IMR-90 (cell line): Measurements from ENCODE around the gene FAM149A. TPM values are rescaled to one million over a fixed set of nuclear protein-coding genes. Genes with fewer than 3 reads are reported as not detected.

ENCODE experiments used
- ATAC-seq: fragments of 200-7000 bp; cut with Tn5 transposase; 2 replicates; pipeline ENCODE4 v1.9.1; 2020; ENCODE audit warnings: low read depth, mild to moderate bottlenecking, moderate library complexity
- BruUV-seq: library from RNA; stranded (reverse); fragments of 400-500 nt; replicated peaks from 2 replicates; lab custom pipeline; 2021; lab: Mats Ljungman, UMichigan
- CTCF ChIA-PET: fragments of 300-600 bp; formaldehyde crosslinking; extraction: SDS; loops from one replicate; lab custom pipeline; 2021; ENCODE audit warnings: antibody characterized with exemption; lab: Yijun Ruan, JAX
- POLR2A ChIA-PET: fragments of 300-600 bp; sonication (Branson Sonifier 250); formaldehyde crosslinking; loops from one replicate; lab custom pipeline; 2022; ENCODE audit warnings: antibody characterized with exemption; ENCODE audit not compliant: unreplicated experiment; lab: Charles Lee
- DNase-seq: peaks from one replicate; pipeline ENCODE4 v3.0.0; 2013
- H2AFZ ChIP-seq: replicated peaks from 2 replicates; pipeline ENCODE3; 2013; ENCODE audit warnings: low read length, mild to moderate bottlenecking; ENCODE audit not compliant: poor library complexity
- H2AK5ac ChIP-seq: 2 replicates; pipeline ENCODE4 v1.6.1; 2013; ENCODE audit warnings: low read depth, low read length, inconsistent platforms
- H2AK9ac ChIP-seq: replicated peaks from 2 replicates; pipeline ENCODE3; 2013; ENCODE audit warnings: mild to moderate bottlenecking, low read depth, low read length, moderate library complexity; ENCODE audit not compliant: poor library complexity
- H2BK120ac ChIP-seq: 2 replicates; pipeline ENCODE4 v1.6.1; 2013; ENCODE audit warnings: low read depth, low read length, inconsistent platforms
- H2BK15ac ChIP-seq: 3 replicates; pipeline ENCODE4 v1.6.1; 2013; ENCODE audit warnings: low read depth, low read length, inconsistent platforms
- H2BK20ac ChIP-seq: 2 replicates; pipeline ENCODE4 v1.6.1; 2013; ENCODE audit warnings: low read depth, mild to moderate bottlenecking, inconsistent platforms, low read length, moderate library complexity
- H2BK5ac ChIP-seq: 2 replicates; pipeline ENCODE4 v1.6.1; 2013; ENCODE audit warnings: mild to moderate bottlenecking, low read depth, low read length, inconsistent platforms; ENCODE audit not compliant: poor library complexity, severe bottlenecking
- H3K14ac ChIP-seq: replicated peaks from 2 replicates; pipeline ENCODE4 v1.6.1; 2013; ENCODE audit warnings: low read depth, low read length, inconsistent platforms
- H3K18ac ChIP-seq: 2 replicates; pipeline ENCODE4 v1.6.1; 2013; ENCODE audit warnings: low read depth, low read length, control low read depth
- H3K23ac ChIP-seq: 2 replicates; pipeline ENCODE4 v1.6.1; 2013; ENCODE audit warnings: low read depth, low read length, inconsistent platforms
- H3K27ac ChIP-seq: 2 replicates; pipeline ENCODE4 v1.5.1; 2013; ENCODE audit warnings: mild to moderate bottlenecking, control low read depth, low read length; ENCODE audit not compliant: insufficient read depth
- H3K27me3 ChIP-seq: 2 replicates; pipeline ENCODE4 v1.6.1; 2013; ENCODE audit warnings: low read length; ENCODE audit not compliant: control insufficient read depth, insufficient read depth
- H3K36me3 ChIP-seq: 2 replicates; pipeline ENCODE4 v1.6.1; 2013; ENCODE audit warnings: low read length, mixed read lengths; ENCODE audit not compliant: control insufficient read depth, insufficient read depth
- H3K4ac ChIP-seq: 2 replicates; pipeline ENCODE4 v1.6.1; 2013; ENCODE audit warnings: low read depth, low read length, inconsistent platforms
- H3K4me1 ChIP-seq: 2 replicates; pipeline ENCODE4 v1.6.1; 2013; ENCODE audit warnings: low read length, mixed read lengths; ENCODE audit not compliant: control insufficient read depth, insufficient read depth
- H3K4me2 ChIP-seq: 2 replicates; pipeline ENCODE4 v1.6.1; 2013; ENCODE audit warnings: low read depth, mild to moderate bottlenecking, control low read depth, low read length, moderate library complexity
- H3K4me3 ChIP-seq: 2 replicates; pipeline ENCODE4 v1.5.1; 2013; ENCODE audit warnings: low read depth, mild to moderate bottlenecking, control low read depth, low read length, moderate library complexity; ENCODE audit not compliant: insufficient read depth
- H3K56ac ChIP-seq: 2 replicates; pipeline ENCODE4 v1.6.1; 2013; ENCODE audit warnings: low read length, inconsistent platforms; ENCODE audit not compliant: insufficient read depth; ENCODE audit errors: extremely low read depth
- H3K79me1 ChIP-seq, 2 experiments: 2 replicates each; pipeline ENCODE4 v1.6.1; 2013; ENCODE audit warnings: low read length in 2 of 2, inconsistent platforms in 1 of 2, low read depth in 1 of 2
- H3K9ac ChIP-seq: 2 replicates; pipeline ENCODE4 v1.6.1; 2013; ENCODE audit warnings: low read depth, low read length, control low read depth
- H3K9me1 ChIP-seq: 2 replicates; pipeline ENCODE4 v1.6.1; 2013; ENCODE audit warnings: low read length, inconsistent platforms; ENCODE audit not compliant: insufficient read depth
- H3K9me3 ChIP-seq: 2 replicates; pipeline ENCODE4 v1.6.1; 2013; ENCODE audit warnings: low read length; ENCODE audit not compliant: control insufficient read depth, insufficient read depth
- H4K20me1 ChIP-seq: 2 replicates; pipeline ENCODE4 v1.6.1; 2013; ENCODE audit warnings: low read length, inconsistent platforms; ENCODE audit not compliant: insufficient read depth
- H4K5ac ChIP-seq: 2 replicates; pipeline ENCODE4 v1.6.1; 2013; ENCODE audit warnings: mild to moderate bottlenecking, low read depth, low read length, control low read depth
- H4K8ac ChIP-seq, 2 experiments: 2 replicates each; pipeline ENCODE4 v1.6.1; 2013; ENCODE audit warnings: low read depth in 2 of 2, low read length in 2 of 2, control low read depth in 1 of 2, inconsistent platforms in 1 of 2
- H4K91ac ChIP-seq: 2 replicates; pipeline ENCODE4 v1.6.1; 2013; ENCODE audit warnings: low read depth, low read length, inconsistent platforms; ENCODE audit not compliant: insufficient read depth
- BHLHE40 ChIP-seq: fragments of 150-350 bp; IDR thresholded peaks from 2 replicates; pipeline ENCODE4 v1.6.1; 2016; ENCODE audit warnings: mild to moderate bottlenecking, low read depth, low read length
- CEBPB ChIP-seq: IDR thresholded peaks from 2 replicates; pipeline ENCODE4 v1.6.1; 2012; ENCODE audit warnings: low read depth, low read length, improper control_type of control experiment
- CHD1 ChIP-seq: IDR thresholded peaks from 2 replicates; pipeline ENCODE4 v1.6.1; 2012; ENCODE audit warnings: low read depth, low read length, improper control_type of control experiment
- CTCF ChIP-seq: conservative IDR thresholded peaks from 2 replicates; pipeline ENCODE4 v1.5.1; 2012; ENCODE audit warnings: mild to moderate bottlenecking, low read depth, low read length, improper control_type of control experiment
- ELK1 ChIP-seq: fragments of 150-350 bp; IDR thresholded peaks from 2 replicates; pipeline ENCODE4 v1.6.1; 2016; ENCODE audit warnings: low read depth, mild to moderate bottlenecking, low read length, moderate library complexity, borderline replicate concordance
- FOS ChIP-seq: fragments of 150-350 bp; IDR thresholded peaks from 2 replicates; pipeline ENCODE4 v1.6.1; 2016; ENCODE audit warnings: low read depth, low read length
- MAFK ChIP-seq: IDR thresholded peaks from 2 replicates; pipeline ENCODE4 v1.6.1; 2012; ENCODE audit warnings: low read depth, low read length, improper control_type of control experiment
- MAZ ChIP-seq: IDR thresholded peaks from 2 replicates; pipeline ENCODE4 v1.6.1; 2012; ENCODE audit warnings: low read depth, mild to moderate bottlenecking, low read length, improper control_type of control experiment, moderate library complexity, borderline replicate concordance
- MXI1 ChIP-seq: IDR thresholded peaks from 2 replicates; pipeline ENCODE4 v1.6.1; 2012; ENCODE audit warnings: low read depth, mild to moderate bottlenecking, low read length, moderate library complexity, borderline replicate concordance
- NFE2L2 ChIP-seq: fragments of 150-350 bp; IDR thresholded peaks from 2 replicates; pipeline ENCODE4 v1.6.1; 2016; ENCODE audit warnings: low read depth, mild to moderate bottlenecking, low read length
- POLR2A ChIP-seq: IDR thresholded peaks from 2 replicates; pipeline ENCODE4 v1.6.1; 2012; ENCODE audit warnings: mild to moderate bottlenecking, low read depth, low read length
- RAD21 ChIP-seq: IDR thresholded peaks from 2 replicates; pipeline ENCODE4 v1.6.1; 2012; ENCODE audit warnings: low read length, improper control_type of control experiment
- RCOR1 ChIP-seq: IDR thresholded peaks from 2 replicates; pipeline ENCODE4 v1.6.1; 2012; ENCODE audit warnings: mild to moderate bottlenecking, low read length, improper control_type of control experiment; ENCODE audit not compliant: insufficient replicate concordance
- RFX5 ChIP-seq: IDR thresholded peaks from 2 replicates; pipeline ENCODE4 v1.8.0; 2012; ENCODE audit warnings: low read depth, mild to moderate bottlenecking, low read length, moderate library complexity
- SMC3 ChIP-seq: fragments of 150-350 bp; IDR thresholded peaks from 2 replicates; pipeline ENCODE4 v1.6.1; 2016; ENCODE audit warnings: low read depth, mild to moderate bottlenecking, antibody characterized with exemption, low read length, moderate library complexity
- USF2 ChIP-seq: fragments of 150-350 bp; IDR thresholded peaks from 2 replicates; pipeline ENCODE4 v1.6.1; 2017; ENCODE audit warnings: mild to moderate bottlenecking, antibody characterized with exemption, low read length, low read depth
- WGBS, 2 experiments: methylation state at CpG; one replicate each; pipeline versions ENCODE4 v1.1.5 to v1.1.7; 2013; ENCODE audit warnings: missing lambda C conversion rate in 2 of 2; ENCODE audit not compliant: insufficient read length in 1 of 2; ENCODE audit errors: extremely low coverage in 2 of 2; 5-methylcytosine and 5-hydroxymethylcytosine counted together
- dilution Hi-C: fragments of 300-500 bp; cut with HindIII; formaldehyde crosslinking; loops from one replicate; pipeline ENCODE4 v1.14.3; 2018; ENCODE audit warnings: low sequenced_read_pairs; ENCODE audit not compliant: unreplicated experiment
- in situ Hi-C: fragments of 300-500 bp; cut with MboI; formaldehyde crosslinking; loops from 3 replicates; pipeline ENCODE4 v1.14.3; 2019; ENCODE audit warnings: low sequenced_read_pairs, inconsistent platforms, mixed read lengths
- intact Hi-C: fragments of 100-400 bp; cut with micrococcal nuclease; formaldehyde crosslinking; loops from 2 replicates; pipeline ENCODE4 v1.10.0; 2022
- polyA plus RNA-seq, 3 experiments: library from polyadenylated mRNA; depleted of rRNA; stranded (reverse); fragments of >200 nt; gene quantifications; 2 replicates each; pipeline ENCODE4 v1.2.3, GENCODE V29; 2012; ENCODE audit warnings: low replicate concordance in 1 of 3
- total RNA-seq: library from RNA; depleted of rRNA; stranded (reverse); fragments of >200 nt; gene quantifications from 2 replicates; pipeline ENCODE4 v1.2.3, GENCODE V29; 2012

FAM149A gene
- total and polyA plus RNA-seq, 2 of the 4 experiments (the other 2 are of a cell fraction) = 0.54 to 0.70 TPM

DNA sequence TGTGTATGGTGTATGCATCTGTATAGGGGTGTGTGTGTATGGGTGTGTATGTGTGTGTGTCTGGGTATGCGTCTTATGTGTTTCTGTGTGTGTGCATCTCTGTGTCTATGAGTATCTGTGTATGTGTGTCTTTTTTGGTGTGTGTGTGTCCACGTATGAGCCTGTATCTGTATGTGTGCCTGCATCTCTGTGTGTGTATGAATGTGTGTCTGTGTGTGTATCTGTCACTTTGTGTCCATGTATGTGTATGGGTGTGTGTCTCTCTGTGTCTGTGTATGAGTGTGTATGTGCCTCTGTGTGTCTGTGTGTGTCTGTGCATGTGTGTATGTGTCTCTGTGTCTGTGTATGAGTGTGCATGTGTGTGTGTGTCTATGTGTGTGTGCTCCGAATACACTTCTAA is 24.3 kb downstream of the FAM149A start:
- Histone ChIP-seq H2AFZ (no peak overlapping the region), H3K9me1 (no peaks in the 10 kb centered on the region), H3K18ac (no peak overlapping the region), H3K79me1 (no peaks in the 10 kb centered on the region), H2BK5ac (peak overlapping the region; percentile 54), H3K14ac (no peak overlapping the region), H3K27me3 (peaks cover 2% of the 10 kb centered on the region; the same call in 1 of the 2 replicates), H3K9me3 (no peaks in the 10 kb centered on the region), H3K4ac (no peak overlapping the region), H2BK15ac (no peak overlapping the region), H4K5ac (no peak overlapping the region), H2BK20ac (no peak overlapping the region), H4K8ac (no peak overlapping the region), H3K23ac (no peak overlapping the region), H4K91ac (no peak overlapping the region), H2AK9ac (no peak overlapping the region), H3K4me3 (no peak overlapping the region), H2AK5ac (no peak overlapping the region), H3K36me3 (no peaks in the 10 kb centered on the region), H3K56ac (no peak overlapping the region), H4K20me1 (no peaks in the 10 kb centered on the region), H3K9ac (no peak overlapping the region), H3K27ac (no peak overlapping the region), H3K4me1 (no peaks in the 10 kb centered on the region), H3K4me2 (no peak overlapping the region), H2BK120ac (no peak overlapping the region)
- in situ Hi-C loops (no loop called here), intact Hi-C loops (no loop called here), dilution Hi-C loops (no loop called here)
- no TSS peak for BruUV-seq
- 65% methylated on average over 2 of the region's 3 CpGs; no CpG with 5 or more reads in 1 of the 2 experiments for WGBS, 2 experiments
- ChIA-PET POLR2A (no interaction called here), CTCF (interaction anchor here (0.7 kb wide), 1 partner anchor 372 kb away, joined by 7 read pairs; no protein-coding TSS in a partner anchor)
- no peak for ATAC-seq
- no peak for DNase-seq
- no peak for TF ChIP-seq ELK1
- no peak for TF ChIP-seq CEBPB
- TF ChIP-seq RCOR1 = no peak
- no peak for TF ChIP-seq MAZ
- no peak for TF ChIP-seq BHLHE40
- TF ChIP-seq NFE2L2 = no peak
- no peak for TF ChIP-seq RFX5
- no peak for TF ChIP-seq CTCF
- TF ChIP-seq CHD1 = no peak
- no peak for TF ChIP-seq POLR2A
- TF ChIP-seq USF2 = no peak
- no peak for TF ChIP-seq RAD21
- no peak for TF ChIP-seq SMC3
- TF ChIP-seq MAFK = no peak
- no peak for TF ChIP-seq FOS
- no peak for TF ChIP-seq MXI1
